Measurements from ENCODE around the gene MYLK. TPM values are rescaled to one million over a fixed set of nuclear protein-coding genes. Genes with fewer than 3 reads are reported as not detected.

MYLK gene
- total RNA-seq, 1 donor from 2014 or later: 46.2 TPM

DNA sequence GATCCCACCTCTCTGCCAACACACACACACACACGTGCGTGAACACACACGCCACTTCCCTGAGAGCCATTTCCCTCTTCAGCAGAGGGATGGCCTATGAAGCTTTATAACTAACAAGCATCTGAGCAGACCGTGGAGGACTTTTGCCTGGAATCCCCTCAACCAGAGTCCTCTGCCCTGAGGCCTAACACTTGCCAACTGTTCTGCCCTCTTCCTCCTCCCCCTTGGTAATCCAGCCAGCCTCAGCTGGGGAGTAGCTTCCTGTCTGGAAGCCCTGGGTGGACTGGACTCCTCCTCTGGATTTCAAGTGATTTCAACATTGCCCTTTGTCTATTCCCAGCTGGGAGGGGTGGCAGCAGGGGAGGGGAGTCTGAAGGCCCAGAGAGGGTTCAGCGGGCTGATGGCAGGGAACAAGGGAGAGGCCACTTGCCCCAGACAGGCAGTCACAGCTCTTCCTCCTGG is 230.9 kb downstream of the MYLK start:
- DNase-seq (ENCODE audit: low read depth): peak; percentile 92

DNA sequence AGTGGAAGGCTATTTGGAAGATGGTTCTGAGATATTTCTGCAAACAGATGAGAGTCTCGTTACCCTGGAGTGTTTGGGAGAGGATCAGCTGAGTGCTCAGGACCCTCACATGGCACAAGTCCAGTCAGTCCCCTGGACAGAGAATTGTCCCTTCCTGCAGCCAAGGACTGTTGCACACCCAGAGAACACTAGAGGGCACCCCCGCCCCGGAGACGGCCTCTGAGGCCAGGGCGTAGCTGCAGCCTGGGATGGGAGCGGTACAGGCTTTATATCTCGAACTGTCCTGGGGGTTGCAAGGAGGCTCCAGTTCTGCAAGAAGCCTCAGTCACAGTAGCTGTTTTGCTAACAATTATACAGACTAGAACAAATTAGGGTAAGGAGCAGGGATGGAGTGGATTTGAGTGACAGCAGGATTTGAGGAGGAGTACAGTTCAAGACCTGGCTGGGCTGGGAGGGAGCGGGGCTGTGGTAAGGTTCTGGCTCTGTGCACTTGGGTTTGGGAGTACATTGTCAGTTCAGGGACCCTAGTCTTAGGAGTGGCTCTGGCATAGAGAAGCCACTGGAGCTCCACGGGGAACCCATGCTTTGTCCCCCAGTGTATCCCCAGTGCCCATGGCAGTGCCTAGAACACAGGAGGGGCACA is 231.7 kb downstream of the MYLK start:
- DNase-seq (ENCODE audit: low read depth): peak; percentile 85

DNA sequence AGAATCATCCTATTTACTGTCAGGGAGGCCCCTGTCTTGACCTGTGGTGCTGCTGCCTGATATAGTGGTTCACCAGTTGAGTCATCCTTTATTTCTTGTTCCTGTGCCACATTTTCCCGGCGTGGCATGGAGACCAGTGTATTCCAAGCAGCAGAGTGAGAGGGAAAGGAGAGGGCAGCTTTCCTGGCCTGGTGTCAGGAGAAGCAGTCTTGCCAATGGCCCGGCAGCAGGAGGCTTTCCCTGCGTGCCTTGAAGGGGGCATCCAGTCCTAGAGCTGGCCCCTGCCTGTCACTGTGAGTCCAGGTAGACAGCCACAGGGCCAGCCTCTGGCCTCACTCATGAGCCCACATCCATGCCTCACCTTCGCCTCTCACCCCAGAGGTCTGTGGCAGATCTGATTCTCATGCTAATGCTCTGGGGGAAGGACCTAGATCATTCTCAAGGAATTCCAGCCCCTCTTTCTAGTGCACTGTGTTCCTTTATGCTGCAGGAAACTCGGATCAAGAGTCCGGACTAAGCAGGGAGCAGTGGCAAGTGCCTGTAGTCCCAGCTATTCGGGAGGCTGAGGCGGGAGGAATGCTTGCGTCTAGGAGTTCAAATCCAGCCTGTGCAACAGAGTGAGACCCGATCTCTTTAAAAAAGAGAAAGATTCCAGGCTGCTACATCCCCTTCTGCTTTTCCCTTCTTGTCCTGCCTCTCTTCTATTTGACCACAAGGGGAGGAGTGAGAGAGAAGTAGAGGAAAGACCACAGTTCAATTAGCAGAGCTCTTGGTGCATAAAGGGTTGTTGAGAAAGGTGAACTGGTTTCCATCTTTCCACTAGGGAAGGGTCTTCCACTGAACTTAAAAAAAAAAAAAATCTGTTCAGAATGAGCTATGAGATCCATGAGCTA is 232.4 kb downstream of the MYLK start:
- peak; percentile 61 for DNase-seq (ENCODE audit: low read depth)

DNA sequence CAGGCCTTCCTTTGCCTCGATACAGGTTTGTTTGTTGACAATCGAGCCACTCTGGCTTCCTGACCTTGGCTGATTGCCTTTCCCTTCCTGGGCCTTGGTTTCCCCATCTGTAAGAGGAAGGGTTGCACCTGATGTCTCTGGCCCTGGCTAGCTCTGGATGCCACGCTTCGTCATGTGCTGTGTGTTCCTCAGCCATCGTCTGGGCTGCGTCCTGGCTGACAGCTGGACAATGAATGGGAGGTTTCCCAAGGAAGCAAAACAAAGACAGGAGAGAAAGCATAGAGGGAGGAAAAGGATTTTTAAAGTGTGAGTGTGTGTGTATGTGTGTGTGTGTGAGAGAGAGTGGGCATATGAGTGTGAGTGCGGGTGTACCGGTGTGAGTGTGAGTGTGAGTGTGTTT is 234.0 kb downstream of the MYLK start:
- DNase-seq (ENCODE audit: low read depth): no peak

DNA sequence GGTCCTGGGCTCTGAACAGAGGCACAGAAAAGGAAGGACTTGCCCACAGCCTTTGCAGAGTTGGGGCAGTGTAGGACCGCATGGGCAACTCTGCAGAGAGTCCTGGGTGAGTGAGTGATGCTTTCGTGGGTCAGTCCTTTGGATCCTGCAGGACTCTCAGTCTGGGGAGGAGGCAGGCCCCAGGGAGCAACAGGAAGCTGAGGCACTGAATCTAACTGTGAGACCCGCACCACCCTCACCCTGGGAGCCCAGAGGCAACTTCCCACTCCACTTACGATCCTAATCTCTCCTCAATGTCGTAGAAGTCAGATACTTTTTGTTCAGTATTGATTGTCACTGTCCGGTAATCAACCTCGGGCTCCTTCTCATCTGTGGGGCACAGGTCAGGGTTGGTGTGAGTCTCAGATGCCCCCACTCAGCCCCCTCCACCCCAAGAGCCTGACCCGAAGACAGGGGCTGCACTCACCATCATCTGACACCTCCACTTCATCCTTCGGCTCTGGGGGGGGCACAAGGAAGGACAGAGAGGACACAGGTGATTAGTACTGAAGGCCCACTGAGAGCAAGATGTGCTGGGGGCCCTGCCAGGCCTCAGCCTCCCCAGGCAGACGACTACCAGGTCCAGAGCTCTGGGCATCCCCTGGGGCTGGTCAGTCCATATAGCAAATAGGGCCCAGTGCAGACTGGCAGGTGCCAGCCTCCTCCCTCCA is 235.3 kb downstream of the MYLK start:
- DNase-seq (ENCODE audit: low read depth): no peak

DNA sequence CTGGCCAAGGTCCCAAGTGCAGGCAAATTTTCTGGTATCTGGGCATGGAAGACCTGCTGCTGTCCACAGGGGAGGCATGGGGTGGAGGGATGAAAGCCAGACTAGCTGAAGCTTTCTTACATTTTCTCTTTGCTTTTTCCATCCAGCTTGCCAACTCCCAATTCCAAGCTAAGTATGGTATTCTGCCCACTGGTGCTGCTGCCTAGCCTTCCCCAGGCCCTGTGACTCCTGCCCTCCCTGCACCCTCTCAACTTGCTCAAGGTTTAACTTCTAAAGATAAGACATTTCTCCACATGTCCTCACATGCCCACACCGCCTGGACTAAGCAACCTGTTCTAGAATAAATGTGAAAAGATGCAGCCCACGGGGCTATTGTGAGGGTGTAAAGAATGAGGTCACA is 239.8 kb downstream of the MYLK start:
- no peak for DNase-seq (ENCODE audit: low read depth)

DNA sequence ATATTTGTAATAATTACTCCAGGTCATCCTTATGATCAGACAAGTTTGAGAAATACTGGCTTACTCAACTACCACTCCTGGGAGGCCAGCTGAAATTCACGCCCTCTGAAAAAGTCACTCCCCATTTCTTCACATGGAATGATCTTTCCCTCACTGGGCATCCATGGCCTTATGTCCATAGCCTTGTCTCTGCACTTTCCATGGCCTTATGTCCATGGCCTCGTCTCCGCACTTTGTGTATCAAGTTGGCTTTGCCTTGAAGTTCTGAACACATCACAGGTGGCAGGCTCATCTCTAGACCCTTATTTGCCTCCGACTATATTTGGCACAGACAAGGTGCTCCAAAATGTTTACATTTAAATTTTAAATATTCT is 241.2 kb downstream of the MYLK start:
- no peak for DNase-seq (ENCODE audit: low read depth)

DNA sequence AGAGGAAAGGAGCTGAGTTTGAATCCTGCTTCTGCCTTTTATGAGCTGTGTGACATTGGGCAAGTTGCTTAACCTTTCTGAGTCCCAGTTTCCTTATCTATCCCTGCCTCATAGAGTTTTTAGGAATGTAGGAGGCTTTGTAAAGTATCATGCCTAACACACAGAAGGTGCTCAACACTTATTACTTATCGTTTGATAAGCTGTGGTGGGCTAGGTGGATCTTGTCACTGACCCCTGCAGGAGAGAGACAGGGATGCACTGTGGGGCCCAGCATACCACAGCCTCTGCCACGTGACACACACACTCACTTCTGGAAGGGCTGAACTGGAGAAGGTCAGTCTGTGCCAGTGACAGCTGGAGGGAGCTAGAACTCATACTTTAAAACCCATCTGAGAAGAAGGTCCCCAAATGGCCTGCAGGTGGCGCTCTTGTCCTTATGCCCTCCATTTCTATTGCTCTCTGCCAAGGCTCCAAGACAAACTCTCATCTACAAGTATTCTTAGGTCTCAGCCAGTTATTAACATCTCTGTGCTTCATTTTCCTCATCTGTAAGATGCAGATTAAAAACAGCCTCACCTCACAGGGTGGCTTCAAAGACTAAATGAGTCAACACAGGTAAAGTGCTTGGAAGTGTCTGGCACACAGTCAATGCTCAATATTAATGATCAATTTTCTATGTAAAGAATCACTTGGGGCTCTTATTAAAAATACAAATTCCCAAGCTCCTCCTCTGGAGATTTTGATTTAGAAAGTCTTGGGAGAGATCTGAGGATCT is 241.8 kb downstream of the MYLK start:
- peak; percentile 93 for DNase-seq (ENCODE audit: low read depth)

DNA sequence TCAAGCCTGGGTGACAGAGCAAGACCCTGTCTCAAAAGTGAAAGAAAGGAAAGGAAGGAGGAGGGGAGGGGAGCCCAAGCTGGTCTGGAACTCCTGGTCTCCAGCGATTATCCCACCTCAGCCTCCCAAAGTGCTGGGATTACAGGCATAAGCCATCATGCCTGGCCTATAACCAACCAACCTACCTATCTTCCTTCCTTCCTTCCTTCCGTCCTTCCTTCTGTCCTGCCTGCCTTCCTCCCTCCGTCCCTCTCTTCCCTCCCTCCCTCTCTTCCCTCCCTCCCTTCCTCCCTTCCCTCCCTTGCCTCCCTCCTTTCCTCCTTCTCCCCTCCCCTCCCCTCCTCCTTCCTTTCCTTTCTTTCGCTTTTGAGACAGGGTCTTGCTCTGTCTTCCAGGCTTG is 242.6 kb downstream of the MYLK start:
- no peak for DNase-seq (ENCODE audit: low read depth)

DNA sequence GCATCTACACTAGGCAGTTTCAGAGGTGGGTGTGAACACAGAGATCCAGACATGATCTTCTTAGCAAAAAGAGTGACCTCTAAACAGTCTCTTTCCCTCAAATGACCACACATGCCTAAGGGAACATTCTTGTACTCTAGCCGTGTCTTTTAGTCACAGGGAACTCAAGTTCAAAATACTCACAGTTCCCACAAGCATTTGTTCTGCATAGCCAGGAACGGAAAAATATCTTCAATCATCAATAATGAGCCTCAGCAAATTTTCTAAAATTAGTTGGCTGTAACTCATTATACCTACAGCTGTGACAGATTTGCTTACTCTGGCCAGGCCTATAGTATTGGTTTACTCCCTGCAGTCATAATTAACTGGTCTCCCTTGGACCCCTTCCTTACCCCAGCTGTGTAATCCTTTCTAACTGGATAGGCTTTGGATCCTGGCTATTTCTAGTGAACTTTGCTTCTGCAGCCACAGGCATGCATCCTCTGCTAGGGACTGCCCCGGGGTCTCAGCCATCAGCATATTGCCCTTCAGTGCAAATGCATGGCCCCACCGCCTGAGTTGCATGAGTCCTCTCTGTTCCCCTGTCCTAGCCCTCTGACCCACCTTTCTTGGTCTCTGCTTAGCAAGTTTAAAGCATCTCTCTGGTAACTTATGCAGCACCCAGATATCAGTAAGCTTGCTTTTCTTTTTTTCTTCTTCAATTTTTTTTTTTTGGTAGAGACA is 243.2 kb downstream of the MYLK start:
- peak; percentile 66 for DNase-seq (ENCODE audit: low read depth)

DNA sequence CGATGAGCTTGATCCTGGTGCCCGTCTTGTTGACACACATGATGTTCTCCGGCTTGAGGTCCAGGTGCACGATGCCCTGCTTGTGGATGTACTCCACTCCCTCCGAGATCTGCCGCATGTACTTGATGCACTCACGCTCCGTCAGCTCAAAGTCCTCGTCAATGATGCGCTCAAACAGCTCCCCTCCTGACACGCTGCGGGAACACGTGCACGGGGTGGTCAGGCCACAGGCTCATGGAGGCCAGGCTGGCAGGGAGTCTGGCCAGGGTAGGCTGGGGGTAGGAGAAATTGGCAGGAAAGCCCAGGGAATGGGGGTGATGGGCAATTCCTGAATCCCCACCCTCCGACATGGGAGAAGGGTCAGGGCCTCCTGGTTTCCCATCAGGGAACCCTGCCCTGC is 243.8 kb downstream of the MYLK start:
- no peak for DNase-seq (ENCODE audit: low read depth)

DNA sequence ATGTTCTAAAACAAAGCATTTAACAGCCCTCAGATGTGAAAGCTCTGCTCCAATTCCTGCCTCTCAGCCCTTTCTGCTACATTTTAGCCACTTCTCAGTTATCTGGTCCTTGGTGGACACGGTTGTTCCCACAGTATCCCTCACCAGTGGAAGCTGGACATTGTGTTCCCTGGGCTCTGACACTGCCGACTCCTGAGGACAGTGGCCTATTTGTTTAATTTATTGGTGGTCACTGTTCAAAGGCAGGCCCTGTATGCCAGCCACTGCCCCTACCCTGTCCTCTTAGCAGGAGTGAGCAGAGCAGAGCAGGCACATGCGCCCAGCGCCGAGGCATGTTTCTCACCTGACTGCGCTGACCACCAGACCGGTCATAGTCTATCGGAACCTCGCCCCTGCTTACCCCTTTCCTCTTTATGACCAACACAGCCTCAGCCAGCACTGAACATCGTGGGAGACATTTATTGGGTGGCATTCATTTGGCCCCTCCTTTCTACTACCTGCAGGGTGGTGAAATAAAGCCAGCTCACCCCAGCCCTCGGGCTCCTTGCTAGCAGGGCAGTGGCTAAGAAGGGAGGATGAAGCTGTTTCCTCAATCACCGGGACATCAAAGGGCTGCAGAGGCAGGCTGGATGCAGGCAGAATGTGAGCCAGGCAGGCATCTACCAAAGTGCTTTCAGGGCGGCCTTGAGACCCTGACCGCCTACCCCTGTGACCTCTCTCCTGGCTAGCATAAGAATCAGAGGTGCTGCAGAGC is 245.0 kb downstream of the MYLK start:
- no peak for DNase-seq (ENCODE audit: low read depth)

DNA sequence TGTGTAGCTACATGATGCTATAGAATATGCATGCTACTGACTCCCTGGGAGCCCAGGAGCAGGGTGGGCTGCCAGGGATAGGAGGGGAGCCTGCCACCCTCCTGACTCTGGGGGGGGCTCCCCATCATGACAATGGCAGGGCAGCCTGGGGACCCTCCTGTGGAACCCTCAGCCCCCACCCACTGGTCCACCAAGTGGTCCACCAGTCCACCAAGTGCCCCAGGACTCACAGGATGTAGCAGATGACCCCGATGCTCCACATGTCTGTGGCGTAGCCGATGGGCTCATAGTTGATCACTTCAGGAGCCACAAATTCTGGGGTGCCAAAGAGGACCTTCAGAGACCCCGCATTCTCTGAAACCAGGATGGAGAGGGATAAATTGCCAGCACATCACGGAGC is 246.3 kb downstream of the MYLK start:
- DNase-seq (ENCODE audit: low read depth): no peak

DNA sequence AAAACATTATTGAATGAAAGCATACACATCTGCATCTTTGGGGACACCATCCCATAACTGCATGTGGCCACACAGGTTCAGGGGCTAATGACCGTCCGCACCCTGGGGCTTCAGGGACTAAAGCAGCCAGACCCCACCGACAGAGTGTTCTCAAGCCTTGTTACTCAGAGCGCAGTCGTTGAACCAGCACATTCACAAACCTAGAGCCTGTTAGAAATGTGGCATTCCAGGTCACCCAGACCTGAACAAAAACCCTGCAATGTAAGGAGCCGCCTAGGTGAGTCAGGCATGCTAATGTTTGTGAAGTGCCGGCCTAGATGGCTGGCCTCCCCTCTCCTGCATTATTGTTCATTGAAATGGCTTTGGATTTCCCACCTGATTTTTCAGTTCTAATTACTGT is 247.0 kb downstream of the MYLK start:
- DNase-seq (ENCODE audit: low read depth): no peak

DNA sequence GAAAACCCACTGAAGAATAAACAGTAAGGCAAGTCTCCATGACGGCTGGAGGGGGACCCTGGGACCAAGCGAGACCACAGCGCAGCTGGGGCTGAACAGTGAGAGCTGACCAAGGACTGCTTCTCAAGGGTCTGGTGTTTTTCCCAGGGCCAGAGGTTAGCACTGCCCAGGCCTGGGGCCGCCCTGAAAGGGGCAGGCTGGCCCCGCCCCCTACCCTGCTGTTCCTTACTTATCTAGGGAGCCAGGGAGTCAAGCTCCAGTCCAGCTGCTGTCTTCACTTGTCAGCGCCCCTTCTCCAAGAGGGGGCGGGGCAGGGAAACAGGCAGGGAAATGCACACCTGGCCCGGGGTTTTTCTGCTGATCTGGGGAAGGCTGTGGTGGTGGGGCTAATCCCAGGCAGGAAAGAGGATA is 247.7 kb downstream of the MYLK start:
- peak; percentile 85 for DNase-seq (ENCODE audit: low read depth)

DNA sequence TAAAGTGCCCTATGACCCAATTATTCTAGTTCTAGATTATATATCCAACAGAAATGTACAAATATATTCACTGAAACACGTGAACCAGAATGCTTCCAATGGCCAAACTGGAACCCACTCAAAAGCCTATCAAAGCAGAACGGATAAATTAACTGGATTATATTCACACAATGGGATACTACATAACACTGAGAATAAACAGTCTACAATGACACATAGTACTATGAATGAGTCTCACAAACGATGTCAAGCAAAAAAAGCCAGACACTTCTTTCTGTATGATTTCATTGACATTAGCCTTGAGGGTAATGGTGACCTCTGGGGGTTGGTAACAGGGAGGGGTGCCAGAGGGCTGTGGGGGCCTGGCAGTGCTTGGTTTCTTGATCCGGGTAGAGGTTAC is 248.4 kb downstream of the MYLK start:
- no peak for DNase-seq (ENCODE audit: low read depth)

DNA sequence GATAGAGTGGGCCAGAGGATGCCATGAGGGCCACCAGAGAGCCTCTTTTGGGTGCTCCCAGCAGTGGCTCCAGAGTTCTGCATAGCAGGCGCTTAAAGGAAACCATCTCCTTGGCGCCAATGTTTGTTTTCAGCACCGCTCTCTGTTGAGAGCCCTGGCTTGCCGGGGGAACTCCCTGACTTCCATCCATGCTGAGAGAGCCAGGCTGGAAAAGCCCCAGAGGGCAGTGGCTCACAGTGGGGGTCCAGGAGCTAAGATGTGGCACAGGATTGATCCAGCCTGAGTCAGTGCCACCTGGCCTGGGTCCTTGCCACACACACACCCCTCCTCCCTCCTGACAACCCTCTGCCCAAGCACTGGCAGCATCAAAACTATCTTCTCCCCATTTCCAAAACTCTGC is 248.9 kb downstream of the MYLK start:
- peak; percentile 33 for DNase-seq (ENCODE audit: low read depth)

DNA sequence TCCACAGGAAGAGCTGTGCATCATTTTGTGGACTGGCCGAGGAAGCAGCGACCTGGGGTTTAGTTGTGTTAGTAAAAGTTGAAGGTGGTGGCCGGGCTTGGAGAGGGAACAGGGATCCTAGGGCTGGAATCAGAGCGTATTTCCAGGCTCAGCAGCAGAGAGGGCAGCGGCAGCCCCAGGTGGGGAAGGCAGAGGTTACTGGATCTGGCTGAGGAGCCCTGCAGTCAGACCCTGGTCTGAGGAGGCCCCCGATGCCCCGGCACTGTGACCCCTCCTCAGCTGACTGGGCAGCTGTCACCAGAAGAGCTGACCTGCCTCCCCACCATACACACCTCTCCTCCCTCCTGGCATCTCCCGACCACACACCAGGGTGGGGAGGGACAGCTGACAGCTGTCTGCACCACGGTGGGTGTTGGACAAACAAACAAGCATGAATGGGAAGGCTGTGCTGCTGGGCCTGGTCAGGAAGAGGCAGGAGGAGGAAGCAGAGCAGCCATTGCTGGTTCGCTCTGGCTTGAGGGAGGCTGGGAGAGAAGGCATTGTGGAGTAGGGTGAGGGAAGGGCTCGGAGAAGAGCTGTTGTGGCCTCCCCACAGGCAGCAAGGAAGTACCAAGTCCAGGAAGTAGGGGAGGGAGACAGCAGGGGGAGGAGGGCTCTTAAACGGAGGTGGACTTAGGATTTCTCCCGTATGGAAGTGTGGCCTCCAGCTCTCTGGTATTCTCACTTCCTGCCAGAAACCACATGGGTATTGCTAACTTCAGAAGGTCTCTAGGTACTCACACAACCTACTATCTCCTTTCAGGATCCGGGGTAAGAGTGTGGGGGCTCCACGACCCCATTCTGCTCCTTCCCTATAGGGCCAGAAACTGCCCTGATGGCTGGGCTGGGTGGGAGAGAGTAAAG is 249.7 kb downstream of the MYLK start:
- peak; percentile 92 for DNase-seq (ENCODE audit: low read depth)

DNA sequence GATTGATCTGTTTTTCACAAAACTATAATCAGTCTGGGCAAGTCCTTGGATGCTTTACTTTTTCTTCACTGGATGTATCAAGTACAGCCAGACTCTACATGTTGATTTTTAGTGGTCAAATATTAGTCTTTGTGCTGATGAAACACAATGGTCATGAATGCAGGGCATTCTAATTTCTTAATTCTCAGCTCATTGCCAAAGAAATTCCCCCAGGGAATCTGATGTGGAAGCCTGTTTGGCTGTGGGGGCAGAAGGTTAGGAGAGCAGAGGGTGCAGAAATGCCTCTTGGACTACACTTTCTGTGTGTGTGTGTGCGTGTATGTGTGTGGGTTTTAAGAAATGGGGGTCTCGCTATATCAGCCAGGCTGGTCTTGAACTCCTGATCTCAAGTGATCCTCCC is 250.6 kb downstream of the MYLK start:
- no peak for DNase-seq (ENCODE audit: low read depth)
